K562 (cell line): ENCODE results near the gene SFR1. TPM values are rescaled to one million over a fixed set of nuclear protein-coding genes. Genes with fewer than 3 reads are reported as not detected.
A peak's percentile ranks its signal among the peaks of the same experiment; 100 is the strongest.

ENCODE experiments used
- ADNP ChIP-seq: fragments of 200-800 bp; sonication (Bioruptor generic); IDR thresholded peaks from 2 replicates; pipeline ENCODE4 v1.6.1; 2016; ENCODE audit warnings: missing genetic modification characterization, missing compliant biosample characterization
- ATF7 ChIP-seq: fragments of 450-650 bp; IDR thresholded peaks from 2 replicates; pipeline ENCODE4 v1.7.1; 2014; ENCODE audit warnings: mild to moderate bottlenecking, moderate library complexity
- CBFA2T2 ChIP-seq: fragments of 450-650 bp; conservative IDR thresholded peaks from 2 replicates; pipeline ENCODE4 v1.6.1; 2017; ENCODE audit warnings: mild to moderate bottlenecking
- CSDE1 ChIP-seq, 2 experiments: fragments of 450-650 bp; IDR thresholded peaks; 2 replicates each; pipeline ENCODE4 v1.6.1; 2016; ENCODE audit warnings: mild to moderate bottlenecking in 1 of 2
- L3MBTL2 ChIP-seq: fragments of 450-650 bp; IDR thresholded peaks from 2 replicates; pipeline ENCODE4 v1.6.1; 2016; ENCODE audit warnings: mild to moderate bottlenecking, moderate library complexity
- MXI1 ChIP-seq: IDR thresholded peaks from 2 replicates; pipeline ENCODE4 v1.6.1; 2011; ENCODE audit warnings: low read depth, mild to moderate bottlenecking, improper control_type of control experiment, low read length
- NEUROD1 ChIP-seq: fragments of 150-350 bp; IDR thresholded peaks from 2 replicates; pipeline ENCODE4 v1.6.1; 2014; ENCODE audit warnings: borderline replicate concordance, low read length, low read depth; ENCODE audit not compliant: partially characterized antibody
- NFRKB ChIP-seq: fragments of 450-650 bp; IDR thresholded peaks from 2 replicates; pipeline ENCODE4 v1.6.1; 2016; ENCODE audit warnings: low read depth
- NONO ChIP-seq, 2 experiments: fragments of 200-400 bp in 1 of 2; fragments of 450-650 bp in 1 of 2; formaldehyde crosslinking in 1 of 2; IDR thresholded peaks; 2 replicates each; pipeline ENCODE4 v1.6.1; 2017; ENCODE audit warnings: low read depth in 2 of 2, mild to moderate bottlenecking in 2 of 2, moderate library complexity in 2 of 2, low read length in 1 of 2
- NR3C1 ChIP-seq: sonication (generic); formaldehyde crosslinking; IDR thresholded peaks from 2 replicates; pipeline ENCODE4 v1.8.1; 2022; ENCODE audit warnings: missing genetic modification reagents
- SAFB ChIP-seq: fragments of 200-400 bp; formaldehyde crosslinking; IDR thresholded peaks from 2 replicates; pipeline ENCODE4 v1.6.1; 2017; ENCODE audit warnings: low read depth, low read length, borderline replicate concordance
- ZKSCAN1 ChIP-seq: fragments of 150-350 bp; IDR thresholded peaks from 2 replicates; pipeline ENCODE4 v1.6.1; 2016; ENCODE audit warnings: low read depth, low read length
- ZNF143 ChIP-seq: sonication (generic); formaldehyde crosslinking; IDR thresholded peaks from 2 replicates; pipeline ENCODE4 v1.9.0; 2022; ENCODE audit warnings: mild to moderate bottlenecking, missing genetic modification reagents
- polyA plus RNA-seq, 8 experiments: library from polyadenylated mRNA; depleted of rRNA in 4 of 8; stranded (reverse) in 5 of 8; unstranded in 3 of 8; fragments of >200 nt; fragmentation: Nextera tagmentation in 2 of 8; fragmentation: Illumina TruSeq in 1 of 8; extraction: Ambion mirVana in 2 of 8; extraction: Trizol in 1 of 8; gene quantifications; 2 replicates each; pipeline versions ENCODE4 v1.2.1 to v1.2.3, GENCODE V29; 2011 to 2014; ENCODE audit warnings: inconsistent platforms in 1 of 8, missing spikeins in 1 of 8
- total RNA-seq, 7 experiments: library from RNA; depleted of rRNA in 6 of 7; stranded (reverse); fragments of >200 nt in 6 of 7; fragmentation: Illumina TruSeq in 2 of 7; extraction: Trizol in 2 of 7; gene quantifications; 2 replicates each; pipeline versions ENCODE4 v1.2.1 to v1.2.3, GENCODE V29; 2011 to 2021; ENCODE audit warnings: low replicate concordance in 1 of 7
- TF ChIP-seq, protein P1 (sequence below): fragments of 450-650 bp; formaldehyde crosslinking; IDR thresholded peaks from 2 replicates; pipeline ENCODE4 v1.4.0; 2022; ENCODE audit warnings: missing genetic modification characterization
- TF ChIP-seq, protein P2 (sequence below): fragments of 250-450 bp; sonication (Bioruptor Pico); IDR thresholded peaks from 2 replicates; pipeline ENCODE4 v1.5.0; 2020; ENCODE audit warnings: mild to moderate bottlenecking
- TF ChIP-seq, protein P3 (sequence below): sonication (generic); formaldehyde crosslinking; IDR thresholded peaks from 2 replicates; pipeline ENCODE4 v1.9.0; 2022; ENCODE audit warnings: mild to moderate bottlenecking, missing genetic modification reagents
- TF ChIP-seq, protein P4 (sequence below): sonication (generic); formaldehyde crosslinking; IDR thresholded peaks from 2 replicates; pipeline ENCODE4 v1.5.0; 2020; ENCODE audit warnings: missing genetic modification reagents
- TF ChIP-seq, protein P5 (sequence below): sonication (generic); formaldehyde crosslinking; IDR thresholded peaks from 2 replicates; pipeline ENCODE4 v1.8.1; 2022; ENCODE audit warnings: missing genetic modification reagents
- TF ChIP-seq, protein P6 (sequence below): conservative IDR thresholded peaks from 2 replicates; pipeline ENCODE4 v1.6.1; 2011; ENCODE audit warnings: low read depth, mild to moderate bottlenecking, low read length; ENCODE audit not compliant: control insufficient read depth
- TF ChIP-seq, protein P7 (sequence below): fragments of 200-800 bp; sonication (Bioruptor generic); IDR thresholded peaks from 2 replicates; pipeline ENCODE4 v1.6.1; 2017; ENCODE audit warnings: missing genetic modification characterization, missing compliant biosample characterization

The SFR1 gene
- total and polyA plus RNA-seq, 9 of the 15 experiments (the other 6 are each of a cell fraction or from before 2014, with no cell fraction given): 4.3 to 18.7 (median 9.1) TPM

DNA sequence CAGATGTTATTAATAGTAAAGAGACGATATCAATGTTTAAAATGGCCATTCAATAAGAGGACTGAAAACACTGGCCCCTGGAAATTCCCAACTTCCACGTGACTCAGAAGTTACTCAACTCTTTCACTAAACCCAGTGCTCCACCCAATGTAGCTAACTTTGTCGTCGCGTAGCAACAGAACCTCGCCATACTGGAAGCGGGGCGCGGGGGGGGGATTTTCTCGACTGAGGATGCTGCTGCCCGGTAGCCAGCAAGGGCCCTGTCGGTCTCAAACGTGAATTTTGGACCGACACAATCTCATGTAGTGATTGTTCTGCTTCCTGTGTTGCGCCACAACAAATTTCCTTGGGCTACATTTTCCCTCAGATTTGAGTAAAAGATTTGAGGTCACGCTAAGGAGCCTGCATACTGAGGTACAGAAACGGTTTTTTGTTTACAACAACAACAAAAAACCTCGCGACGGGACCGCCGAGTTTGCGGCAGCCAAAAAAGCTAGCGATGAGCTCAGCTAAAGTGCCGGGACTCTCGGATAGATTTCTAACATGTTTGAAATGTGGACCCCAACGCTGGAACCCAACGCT lies 977 bp upstream of the SFR1 start (continued):
- TF ChIP-seq, protein P1, sequence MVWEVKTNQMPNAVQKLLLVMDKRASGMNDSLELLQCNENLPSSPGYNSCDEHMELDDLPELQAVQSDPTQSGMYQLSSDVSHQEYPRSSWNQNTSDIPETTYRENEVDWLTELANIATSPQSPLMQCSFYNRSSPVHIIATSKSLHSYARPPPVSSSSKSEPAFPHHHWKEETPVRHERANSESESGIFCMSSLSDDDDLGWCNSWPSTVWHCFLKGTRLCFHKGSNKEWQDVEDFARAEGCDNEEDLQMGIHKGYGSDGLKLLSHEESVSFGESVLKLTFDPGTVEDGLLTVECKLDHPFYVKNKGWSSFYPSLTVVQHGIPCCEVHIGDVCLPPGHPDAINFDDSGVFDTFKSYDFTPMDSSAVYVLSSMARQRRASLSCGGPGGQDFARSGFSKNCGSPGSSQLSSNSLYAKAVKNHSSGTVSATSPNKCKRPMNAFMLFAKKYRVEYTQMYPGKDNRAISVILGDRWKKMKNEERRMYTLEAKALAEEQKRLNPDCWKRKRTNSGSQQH (CRISPR knock-in tag): no peak
- TF ChIP-seq ZKSCAN1 (no peak), MXI1 (peak; percentile 73; the same call in 1 of the 2 replicates), NFRKB (no peak), SAFB (no peak), CSDE1 (IDR thresholded peaks at IDR 0.05) (peak in 1 of 2 experiments; percentile 25; a peak in 1 of 4 replicates), NR3C1 (CRISPR knock-in tag) (no peak), CBFA2T2 (no peak), L3MBTL2 (peak; percentile 47; the same call in 1 of the 2 replicates), ADNP (no peak), NONO (IDR thresholded peaks at IDR 0.05; ENCODE audit: low read depth in 2 of 2, low read length in 1 of 2) (no peak), ATF7 (no peak), NEUROD1 (no peak), ZNF143 (CRISPR knock-in tag) (no peak)
- TF ChIP-seq, protein P2, sequence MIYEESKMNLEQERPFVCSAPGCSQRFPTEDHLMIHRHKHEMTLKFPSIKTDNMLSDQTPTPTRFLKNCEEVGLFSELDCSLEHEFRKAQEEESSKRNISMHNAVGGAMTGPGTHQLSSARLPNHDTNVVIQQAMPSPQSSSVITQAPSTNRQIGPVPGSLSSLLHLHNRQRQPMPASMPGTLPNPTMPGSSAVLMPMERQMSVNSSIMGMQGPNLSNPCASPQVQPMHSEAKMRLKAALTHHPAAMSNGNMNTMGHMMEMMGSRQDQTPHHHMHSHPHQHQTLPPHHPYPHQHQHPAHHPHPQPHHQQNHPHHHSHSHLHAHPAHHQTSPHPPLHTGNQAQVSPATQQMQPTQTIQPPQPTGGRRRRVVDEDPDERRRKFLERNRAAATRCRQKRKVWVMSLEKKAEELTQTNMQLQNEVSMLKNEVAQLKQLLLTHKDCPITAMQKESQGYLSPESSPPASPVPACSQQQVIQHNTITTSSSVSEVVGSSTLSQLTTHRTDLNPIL (CRISPR knock-in tag): no peak
- TF ChIP-seq, protein P3, sequence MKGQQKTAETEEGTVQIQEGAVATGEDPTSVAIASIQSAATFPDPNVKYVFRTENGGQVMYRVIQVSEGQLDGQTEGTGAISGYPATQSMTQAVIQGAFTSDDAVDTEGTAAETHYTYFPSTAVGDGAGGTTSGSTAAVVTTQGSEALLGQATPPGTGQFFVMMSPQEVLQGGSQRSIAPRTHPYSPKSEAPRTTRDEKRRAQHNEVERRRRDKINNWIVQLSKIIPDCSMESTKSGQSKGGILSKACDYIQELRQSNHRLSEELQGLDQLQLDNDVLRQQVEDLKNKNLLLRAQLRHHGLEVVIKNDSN (CRISPR knock-in tag): peak; percentile 65
- TF ChIP-seq, protein P4, sequence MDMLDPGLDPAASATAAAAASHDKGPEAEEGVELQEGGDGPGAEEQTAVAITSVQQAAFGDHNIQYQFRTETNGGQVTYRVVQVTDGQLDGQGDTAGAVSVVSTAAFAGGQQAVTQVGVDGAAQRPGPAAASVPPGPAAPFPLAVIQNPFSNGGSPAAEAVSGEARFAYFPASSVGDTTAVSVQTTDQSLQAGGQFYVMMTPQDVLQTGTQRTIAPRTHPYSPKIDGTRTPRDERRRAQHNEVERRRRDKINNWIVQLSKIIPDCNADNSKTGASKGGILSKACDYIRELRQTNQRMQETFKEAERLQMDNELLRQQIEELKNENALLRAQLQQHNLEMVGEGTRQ (CRISPR knock-in tag): peak; percentile 63
- TF ChIP-seq, protein P5, sequence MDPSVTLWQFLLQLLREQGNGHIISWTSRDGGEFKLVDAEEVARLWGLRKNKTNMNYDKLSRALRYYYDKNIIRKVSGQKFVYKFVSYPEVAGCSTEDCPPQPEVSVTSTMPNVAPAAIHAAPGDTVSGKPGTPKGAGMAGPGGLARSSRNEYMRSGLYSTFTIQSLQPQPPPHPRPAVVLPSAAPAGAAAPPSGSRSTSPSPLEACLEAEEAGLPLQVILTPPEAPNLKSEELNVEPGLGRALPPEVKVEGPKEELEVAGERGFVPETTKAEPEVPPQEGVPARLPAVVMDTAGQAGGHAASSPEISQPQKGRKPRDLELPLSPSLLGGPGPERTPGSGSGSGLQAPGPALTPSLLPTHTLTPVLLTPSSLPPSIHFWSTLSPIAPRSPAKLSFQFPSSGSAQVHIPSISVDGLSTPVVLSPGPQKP: no peak
- TF ChIP-seq, protein P6, sequence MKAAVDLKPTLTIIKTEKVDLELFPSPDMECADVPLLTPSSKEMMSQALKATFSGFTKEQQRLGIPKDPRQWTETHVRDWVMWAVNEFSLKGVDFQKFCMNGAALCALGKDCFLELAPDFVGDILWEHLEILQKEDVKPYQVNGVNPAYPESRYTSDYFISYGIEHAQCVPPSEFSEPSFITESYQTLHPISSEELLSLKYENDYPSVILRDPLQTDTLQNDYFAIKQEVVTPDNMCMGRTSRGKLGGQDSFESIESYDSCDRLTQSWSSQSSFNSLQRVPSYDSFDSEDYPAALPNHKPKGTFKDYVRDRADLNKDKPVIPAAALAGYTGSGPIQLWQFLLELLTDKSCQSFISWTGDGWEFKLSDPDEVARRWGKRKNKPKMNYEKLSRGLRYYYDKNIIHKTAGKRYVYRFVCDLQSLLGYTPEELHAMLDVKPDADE: no peak
- TF ChIP-seq, protein P7, sequence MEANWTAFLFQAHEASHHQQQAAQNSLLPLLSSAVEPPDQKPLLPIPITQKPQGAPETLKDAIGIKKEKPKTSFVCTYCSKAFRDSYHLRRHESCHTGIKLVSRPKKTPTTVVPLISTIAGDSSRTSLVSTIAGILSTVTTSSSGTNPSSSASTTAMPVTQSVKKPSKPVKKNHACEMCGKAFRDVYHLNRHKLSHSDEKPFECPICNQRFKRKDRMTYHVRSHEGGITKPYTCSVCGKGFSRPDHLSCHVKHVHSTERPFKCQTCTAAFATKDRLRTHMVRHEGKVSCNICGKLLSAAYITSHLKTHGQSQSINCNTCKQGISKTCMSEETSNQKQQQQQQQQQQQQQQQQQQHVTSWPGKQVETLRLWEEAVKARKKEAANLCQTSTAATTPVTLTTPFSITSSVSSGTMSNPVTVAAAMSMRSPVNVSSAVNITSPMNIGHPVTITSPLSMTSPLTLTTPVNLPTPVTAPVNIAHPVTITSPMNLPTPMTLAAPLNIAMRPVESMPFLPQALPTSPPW: peak; percentile 94
